ENCODE results near the gene ACAP3.

ACAP3 gene

GRCh38 chr1:1242461-1243265 is 65.1 kb downstream of the ACAP3 start:
- no peak for DNase-seq

Measured in activated effector memory CD4-positive, alpha-beta T cell treated with Interleukin-2 at 50 U/mL for 16 hours (primary cell).